ENCODE measurements around the gene FBLN1. TPM values are rescaled to one million over a fixed set of nuclear protein-coding genes. Genes with fewer than 3 reads are reported as not detected.

FBLN1 gene
- polyA plus RNA-seq, 1 experiment: 1,033 TPM

DNA sequence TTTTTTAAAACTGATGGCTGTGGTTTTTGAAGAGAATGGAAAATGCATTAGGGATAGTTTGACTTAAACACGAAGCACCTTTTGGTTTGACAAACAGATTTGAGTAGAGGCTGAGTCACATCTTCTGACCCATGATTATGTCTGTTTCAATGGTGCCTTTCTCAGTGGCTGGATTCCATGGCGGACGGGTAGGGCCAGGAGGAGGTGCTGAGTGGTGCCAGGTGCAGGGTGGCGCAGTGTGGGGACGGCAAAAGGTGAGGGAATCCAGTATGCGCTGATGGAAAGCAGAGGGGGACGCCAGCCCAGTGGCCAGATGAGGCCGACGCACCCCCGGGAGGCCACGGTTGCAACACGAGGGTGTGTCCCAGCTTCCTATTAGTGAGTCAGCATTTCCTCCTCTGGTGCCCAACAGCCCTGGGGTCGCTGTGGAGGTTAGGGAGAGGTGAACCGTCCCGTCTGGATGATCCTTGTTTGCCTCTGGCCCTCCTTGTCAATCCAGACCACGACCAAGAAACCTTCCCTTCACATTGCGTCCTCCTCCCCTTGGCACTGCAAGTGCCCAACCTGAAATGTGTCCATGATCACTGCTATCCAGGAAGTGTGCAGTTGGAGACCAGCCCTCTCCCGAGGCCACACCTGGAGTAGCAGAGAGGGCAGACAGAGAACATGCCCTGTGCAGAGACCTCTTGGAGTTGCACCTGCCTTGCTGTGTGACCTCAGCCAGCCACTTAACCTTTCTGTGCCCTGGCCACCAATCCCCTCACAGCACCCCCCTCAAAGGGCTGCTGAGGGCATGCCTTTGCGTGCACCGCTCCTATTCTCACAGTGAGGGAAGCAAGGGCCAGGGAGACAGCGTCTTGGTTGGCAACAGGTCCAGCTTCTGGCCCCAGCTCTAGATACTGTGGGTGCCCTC is 136.4 kb downstream of the FBLN1 start:
- CTCF ChIA-PET: interaction anchor here (0.6 to 1.7 kb wide), 3 partner anchors 17 to 225 kb away, joined by 3 to 6 read pairs (median 3); no protein-coding TSS in a partner anchor
- no peaks in the 10 kb centered on the region for H3K36me3 ChIP-seq (ENCODE audit: control insufficient read depth, insufficient read depth, low read length)
- H3K27me3 ChIP-seq (ENCODE audit: control insufficient read depth, insufficient read depth, low read length): peaks cover 9% of the 10 kb centered on the region
- POLR2A ChIA-PET: no interaction called here
- H3K4me3 ChIP-seq (ENCODE audit: low read depth, low read length): no peak overlapping the region
- no peak for DNase-seq (ENCODE audit: low read depth)
- TF ChIP-seq, protein P1, sequence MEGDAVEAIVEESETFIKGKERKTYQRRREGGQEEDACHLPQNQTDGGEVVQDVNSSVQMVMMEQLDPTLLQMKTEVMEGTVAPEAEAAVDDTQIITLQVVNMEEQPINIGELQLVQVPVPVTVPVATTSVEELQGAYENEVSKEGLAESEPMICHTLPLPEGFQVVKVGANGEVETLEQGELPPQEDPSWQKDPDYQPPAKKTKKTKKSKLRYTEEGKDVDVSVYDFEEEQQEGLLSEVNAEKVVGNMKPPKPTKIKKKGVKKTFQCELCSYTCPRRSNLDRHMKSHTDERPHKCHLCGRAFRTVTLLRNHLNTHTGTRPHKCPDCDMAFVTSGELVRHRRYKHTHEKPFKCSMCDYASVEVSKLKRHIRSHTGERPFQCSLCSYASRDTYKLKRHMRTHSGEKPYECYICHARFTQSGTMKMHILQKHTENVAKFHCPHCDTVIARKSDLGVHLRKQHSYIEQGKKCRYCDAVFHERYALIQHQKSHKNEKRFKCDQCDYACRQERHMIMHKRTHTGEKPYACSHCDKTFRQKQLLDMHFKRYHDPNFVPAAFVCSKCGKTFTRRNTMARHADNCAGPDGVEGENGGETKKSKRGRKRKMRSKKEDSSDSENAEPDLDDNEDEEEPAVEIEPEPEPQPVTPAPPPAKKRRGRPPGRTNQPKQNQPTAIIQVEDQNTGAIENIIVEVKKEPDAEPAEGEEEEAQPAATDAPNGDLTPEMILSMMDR (IDR thresholded peaks at IDR 0.05; ENCODE audit: insufficient read depth, low read depth, low read length): no peak

DNA sequence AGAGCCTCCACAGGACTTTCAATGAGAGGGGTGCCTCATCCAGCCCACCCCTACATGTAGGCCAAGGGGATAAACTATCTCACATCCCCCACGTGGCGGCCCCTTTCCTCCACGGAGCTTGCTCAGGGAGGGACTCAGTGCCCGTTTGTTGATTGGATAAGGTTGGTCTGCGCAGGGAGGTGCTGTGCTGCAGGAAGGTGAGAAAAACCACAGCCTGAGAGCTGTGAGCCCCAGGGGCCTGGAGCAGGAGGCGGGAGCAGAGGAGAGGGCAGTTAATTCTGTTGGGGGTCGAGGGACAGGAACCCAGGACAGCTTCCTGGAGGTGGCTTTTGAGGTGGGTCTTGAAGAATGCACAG is 137.0 kb downstream of the FBLN1 start:
- no peak for DNase-seq (ENCODE audit: low read depth)
- H3K36me3 ChIP-seq (ENCODE audit: control insufficient read depth, insufficient read depth, low read length): no peaks in the 10 kb centered on the region
- no peak overlapping the region for H3K4me3 ChIP-seq (ENCODE audit: low read depth, low read length)
- TF ChIP-seq, protein P1 (IDR thresholded peaks at IDR 0.05; ENCODE audit: insufficient read depth, low read depth, low read length): no peak
- CTCF ChIA-PET: no interaction called here
- POLR2A ChIA-PET: no interaction called here
- peaks cover 9% of the 10 kb centered on the region; the same call in 1 of the 2 replicates for H3K27me3 ChIP-seq (ENCODE audit: control insufficient read depth, insufficient read depth, low read length)

DNA sequence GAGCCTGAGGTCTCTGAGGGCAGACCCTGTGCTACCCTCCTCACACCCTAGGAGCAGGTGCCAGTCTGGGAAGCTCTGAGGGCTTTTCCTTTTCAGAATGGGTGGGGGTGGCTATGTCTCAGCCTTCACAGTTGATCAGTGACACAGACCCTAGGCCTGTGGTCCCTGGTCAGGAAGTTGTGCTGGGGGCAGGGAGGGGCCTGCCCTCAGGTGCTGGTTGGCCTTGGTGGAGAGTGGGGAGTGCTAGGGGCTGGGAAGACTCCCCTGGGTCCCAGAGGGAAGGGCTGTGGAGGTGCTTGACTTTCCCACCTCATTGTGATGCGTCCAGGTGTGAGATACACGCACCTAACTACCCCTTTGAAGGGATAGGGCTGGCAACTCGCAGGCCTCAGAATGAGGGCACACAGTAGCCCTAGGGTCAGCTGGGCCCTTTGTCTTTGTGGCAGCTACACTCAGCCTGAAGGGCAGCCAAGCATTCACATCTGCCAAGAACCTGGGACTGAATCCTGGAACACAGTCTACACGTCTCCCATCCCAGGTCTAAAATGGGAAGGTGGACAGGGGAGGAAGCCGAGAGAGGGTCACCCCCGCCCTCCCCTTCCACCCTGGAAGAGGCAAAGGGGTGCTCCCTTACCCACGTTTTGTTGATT is 137.7 kb downstream of the FBLN1 start:
- H3K4me3 ChIP-seq (ENCODE audit: low read depth, low read length): no peak overlapping the region
- H3K27me3 ChIP-seq (ENCODE audit: control insufficient read depth, insufficient read depth, low read length): peaks cover 9% of the 10 kb centered on the region; the same call in 1 of the 2 replicates
- TF ChIP-seq, protein P1 (IDR thresholded peaks at IDR 0.05; ENCODE audit: insufficient read depth, low read depth, low read length): no peak
- CTCF ChIA-PET: interaction anchor here (1.0 kb wide), 1 partner anchor 62 kb away, joined by 3 read pairs; no protein-coding TSS in a partner anchor
- no peaks in the 10 kb centered on the region for H3K36me3 ChIP-seq (ENCODE audit: control insufficient read depth, insufficient read depth, low read length)
- no peak for DNase-seq (ENCODE audit: low read depth)
- POLR2A ChIA-PET: no interaction called here

DNA sequence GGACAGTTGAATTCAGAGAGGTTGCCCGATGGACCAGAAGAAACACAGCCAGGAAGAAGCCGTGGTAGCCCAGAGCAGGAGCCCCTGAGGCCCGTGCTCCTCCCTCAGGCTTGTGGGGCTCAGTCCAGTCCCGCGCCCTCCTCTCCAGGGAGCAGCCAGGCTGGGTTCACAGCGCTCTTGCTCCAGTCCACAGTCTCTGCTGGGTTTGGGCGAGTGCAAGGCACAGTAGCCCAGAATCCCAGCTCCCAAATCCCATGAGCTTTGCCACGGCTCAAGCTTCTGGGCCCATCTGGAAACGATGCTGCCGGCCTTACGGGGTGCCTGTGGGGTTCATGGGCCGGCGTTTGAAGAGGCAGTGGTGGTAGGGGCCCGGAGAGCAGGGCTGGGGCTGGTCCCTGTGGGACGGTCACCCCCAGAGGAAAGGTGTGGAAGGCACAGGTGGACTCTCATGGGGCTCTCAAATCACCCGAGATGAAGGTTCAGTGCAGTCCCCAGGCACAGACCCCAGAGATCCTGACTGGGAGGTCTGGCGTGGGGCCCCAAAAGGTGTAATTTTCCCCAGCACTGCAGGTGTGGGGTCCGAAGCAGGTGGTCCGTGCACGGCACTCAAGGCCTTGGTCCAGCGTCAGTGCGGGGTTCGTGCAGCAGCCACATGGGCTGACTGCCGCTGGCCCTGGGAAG is 138.4 kb downstream of the FBLN1 start:
- H3K4me3 ChIP-seq (ENCODE audit: low read depth, low read length): no peak overlapping the region
- TF ChIP-seq, protein P1 (IDR thresholded peaks at IDR 0.05; ENCODE audit: insufficient read depth, low read depth, low read length): no peak
- no peaks in the 10 kb centered on the region for H3K36me3 ChIP-seq (ENCODE audit: control insufficient read depth, insufficient read depth, low read length)
- peaks cover 9% of the 10 kb centered on the region; the same call in 1 of the 2 replicates for H3K27me3 ChIP-seq (ENCODE audit: control insufficient read depth, insufficient read depth, low read length)
- ChIA-PET CTCF (interaction anchor here (1.0 kb wide), 1 partner anchor 63 kb away, joined by 3 read pairs; no protein-coding TSS in a partner anchor), POLR2A (no interaction called here)
- DNase-seq (ENCODE audit: low read depth): no peak

Data from BJ (cell line).